Osteocyte (in vitro differentiated cells): Measurements from ENCODE around the gene TEX101. TPM values are rescaled to one million over a fixed set of nuclear protein-coding genes. Genes with fewer than 3 reads are reported as not detected.
"Not testable (repeated sequence)": the region's sequence is repeated elsewhere in the genome, so short reads cannot be mapped to it uniquely, and the experiment has no call there.

Experiments used
- DNase-seq: peaks from one replicate; pipeline ENCODE4 v3.0.0; 2021; ENCODE audit warnings: mixed read lengths; ENCODE audit not compliant: unreplicated experiment; ENCODE audit errors: extremely low spot score
- H3K27ac Mint-ChIP-seq: one replicate; pipeline ENCODE4 v1.8.0; 2021; ENCODE audit warnings: mild to moderate bottlenecking, mixed read lengths; ENCODE audit not compliant: unreplicated experiment
- H3K27me3 Mint-ChIP-seq: one replicate; pipeline ENCODE4 v1.8.0; 2021; ENCODE audit warnings: mixed read lengths; ENCODE audit not compliant: unreplicated experiment
- H3K36me3 Mint-ChIP-seq: one replicate; pipeline ENCODE4 v1.8.0; 2021; ENCODE audit warnings: mixed read lengths; ENCODE audit not compliant: unreplicated experiment
- H3K4me1 Mint-ChIP-seq: one replicate; pipeline ENCODE4 v1.8.0; 2021; ENCODE audit warnings: mixed read lengths; ENCODE audit not compliant: unreplicated experiment
- H3K4me3 Mint-ChIP-seq: one replicate; pipeline ENCODE4 v1.8.0; 2021; ENCODE audit warnings: mild to moderate bottlenecking, moderate library complexity, mixed read lengths; ENCODE audit not compliant: unreplicated experiment
- H3K9me3 Mint-ChIP-seq: one replicate; pipeline ENCODE4 v1.8.0; 2021; ENCODE audit warnings: mixed read lengths; ENCODE audit not compliant: unreplicated experiment
- total RNA-seq: library from RNA; stranded (reverse); gene quantifications from 2 replicates; pipeline ENCODE4 v1.2.1, GENCODE V29; 2021
- TF ChIP-seq, protein P1 (sequence below): fragments of 200-600 bp; sonication (generic); IDR thresholded peaks from 2 replicates; pipeline ENCODE4 v1.5.0; 2021; ENCODE audit warnings: antibody characterized with exemption, mild to moderate bottlenecking, moderate library complexity

Gene TEX101
- total RNA-seq, 1 donor from 2014 or later = not detected

DNA sequence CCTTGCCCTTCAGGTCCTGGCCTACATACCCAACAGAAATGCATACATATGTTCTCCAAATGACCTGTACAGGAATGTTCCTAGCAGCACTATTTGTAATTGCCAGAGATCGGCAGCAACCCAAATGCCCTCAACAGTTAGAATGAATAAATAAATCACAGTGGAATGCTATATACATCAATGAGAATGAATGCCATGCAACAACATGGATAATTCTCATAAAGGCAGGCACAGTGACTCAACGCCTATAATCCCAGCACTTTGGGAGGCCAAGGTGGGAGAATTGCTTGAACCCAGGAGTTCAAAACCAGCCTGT is 18.6 kb downstream of the TEX101 start:
- no peak for DNase-seq
- H3K27me3 Mint-ChIP-seq = peaks cover 14% of the 10 kb centered on the region
- no peaks in the 10 kb centered on the region for H3K9me3 Mint-ChIP-seq
- no peak overlapping the region for H3K27ac Mint-ChIP-seq
- peaks cover under 1% of the 10 kb centered on the region for H3K4me1 Mint-ChIP-seq
- H3K36me3 Mint-ChIP-seq = no peaks in the 10 kb centered on the region
- TF ChIP-seq, protein P1, sequence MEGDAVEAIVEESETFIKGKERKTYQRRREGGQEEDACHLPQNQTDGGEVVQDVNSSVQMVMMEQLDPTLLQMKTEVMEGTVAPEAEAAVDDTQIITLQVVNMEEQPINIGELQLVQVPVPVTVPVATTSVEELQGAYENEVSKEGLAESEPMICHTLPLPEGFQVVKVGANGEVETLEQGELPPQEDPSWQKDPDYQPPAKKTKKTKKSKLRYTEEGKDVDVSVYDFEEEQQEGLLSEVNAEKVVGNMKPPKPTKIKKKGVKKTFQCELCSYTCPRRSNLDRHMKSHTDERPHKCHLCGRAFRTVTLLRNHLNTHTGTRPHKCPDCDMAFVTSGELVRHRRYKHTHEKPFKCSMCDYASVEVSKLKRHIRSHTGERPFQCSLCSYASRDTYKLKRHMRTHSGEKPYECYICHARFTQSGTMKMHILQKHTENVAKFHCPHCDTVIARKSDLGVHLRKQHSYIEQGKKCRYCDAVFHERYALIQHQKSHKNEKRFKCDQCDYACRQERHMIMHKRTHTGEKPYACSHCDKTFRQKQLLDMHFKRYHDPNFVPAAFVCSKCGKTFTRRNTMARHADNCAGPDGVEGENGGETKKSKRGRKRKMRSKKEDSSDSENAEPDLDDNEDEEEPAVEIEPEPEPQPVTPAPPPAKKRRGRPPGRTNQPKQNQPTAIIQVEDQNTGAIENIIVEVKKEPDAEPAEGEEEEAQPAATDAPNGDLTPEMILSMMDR = no peak
- H3K4me3 Mint-ChIP-seq = no peak overlapping the region

DNA sequence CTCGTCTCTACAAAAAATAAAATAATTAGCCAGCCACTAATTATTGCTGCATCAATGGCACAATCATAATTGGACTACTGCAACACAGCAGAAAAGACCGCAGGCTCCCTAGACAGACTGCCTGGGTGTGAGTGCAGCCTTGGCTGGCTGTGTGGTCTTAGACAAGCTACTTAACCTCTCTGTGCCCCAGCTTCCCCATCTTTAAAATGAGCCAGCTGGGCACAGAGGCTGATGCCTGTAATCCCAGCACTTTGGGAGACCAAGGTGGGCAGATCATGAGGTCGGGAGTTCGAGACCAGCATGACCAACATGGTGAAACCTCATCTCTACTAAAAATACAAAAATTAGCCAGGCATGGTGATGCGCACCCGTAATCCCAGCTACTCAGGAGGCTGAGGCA is 19.0 kb downstream of the TEX101 start:
- H3K27ac Mint-ChIP-seq = no peak overlapping the region
- H3K4me1 Mint-ChIP-seq = peaks cover 1% of the 10 kb centered on the region
- H3K27me3 Mint-ChIP-seq = peaks cover 14% of the 10 kb centered on the region
- no peaks in the 10 kb centered on the region for H3K36me3 Mint-ChIP-seq
- H3K9me3 Mint-ChIP-seq = no peaks in the 10 kb centered on the region
- H3K4me3 Mint-ChIP-seq = no peak overlapping the region
- TF ChIP-seq, protein P1 = no peak
- DNase-seq = no peak

GRCh38 chr19:43435775-43436174 is 21.1 kb downstream of the TEX101 start:
- H3K36me3 Mint-ChIP-seq = no peaks in the 10 kb centered on the region
- TF ChIP-seq, protein P1 = no peak
- no peak overlapping the region for H3K27ac Mint-ChIP-seq
- no peaks in the 10 kb centered on the region for H3K9me3 Mint-ChIP-seq
- H3K4me1 Mint-ChIP-seq = peaks cover 1% of the 10 kb centered on the region
- no peak for DNase-seq
- H3K27me3 Mint-ChIP-seq = peaks cover 15% of the 10 kb centered on the region
- no peak overlapping the region for H3K4me3 Mint-ChIP-seq

DNA sequence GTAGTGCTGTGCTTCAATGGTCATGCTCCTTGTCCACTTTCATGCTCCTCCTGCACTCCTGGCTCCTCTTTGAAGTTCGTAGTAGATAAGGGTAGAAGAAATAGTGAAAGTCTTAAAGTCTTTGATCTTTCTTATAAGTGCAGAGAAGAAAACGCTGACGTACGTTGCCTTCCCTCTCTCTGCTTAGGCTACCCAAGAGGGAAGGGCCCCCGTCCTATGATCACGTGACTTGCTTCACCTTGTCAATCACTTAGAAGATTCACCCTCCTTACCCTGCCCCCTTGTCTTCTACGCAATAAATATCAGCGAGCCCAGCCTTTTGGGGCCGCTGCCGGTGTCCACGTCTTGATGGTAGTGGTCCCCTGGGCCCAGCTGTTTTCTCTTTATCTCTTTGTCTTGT is 22.6 kb downstream of the TEX101 start:
- not testable (repeated sequence) for H3K9me3 Mint-ChIP-seq, H3K27ac Mint-ChIP-seq, H3K4me1 Mint-ChIP-seq, H3K36me3 Mint-ChIP-seq, DNase-seq, H3K4me3 Mint-ChIP-seq
- H3K27me3 Mint-ChIP-seq = peaks cover 20% of the 10 kb centered on the region

DNA sequence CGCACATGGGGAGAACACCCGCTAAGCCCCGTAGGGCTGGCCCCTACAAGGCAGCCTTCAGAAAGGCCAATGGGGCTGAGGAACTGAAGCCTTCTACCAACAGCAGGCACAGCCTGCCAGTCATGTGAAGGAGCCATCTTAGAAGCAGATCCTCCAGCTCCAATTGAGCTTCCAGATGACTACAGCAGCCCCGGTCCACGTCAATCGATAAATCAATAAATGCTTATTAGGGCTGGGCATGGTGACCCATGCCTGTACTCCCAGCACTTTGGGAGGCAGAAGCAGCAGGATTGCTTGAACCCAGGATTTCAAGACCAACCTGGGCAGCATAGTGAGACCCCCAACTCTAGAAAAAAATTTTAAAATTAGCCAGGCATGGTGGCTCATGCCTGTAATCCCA is 23.0 kb downstream of the TEX101 start:
- DNase-seq = no peak
- Mint-ChIP-seq H3K4me3 (no peak overlapping the region), H3K36me3 (no peaks in the 10 kb centered on the region), H3K27me3 (peaks cover 20% of the 10 kb centered on the region), H3K27ac (no peak overlapping the region), H3K9me3 (no peaks in the 10 kb centered on the region), H3K4me1 (peaks cover 1% of the 10 kb centered on the region)
- TF ChIP-seq, protein P1 = no peak

GRCh38 chr19:43438291-43439031 is 23.8 kb downstream of the TEX101 start:
- Mint-ChIP-seq H3K36me3 (no peaks in the 10 kb centered on the region), H3K9me3 (no peaks in the 10 kb centered on the region), H3K27me3 (peaks cover 26% of the 10 kb centered on the region), H3K27ac (no peak overlapping the region), H3K4me1 (peaks cover 1% of the 10 kb centered on the region), H3K4me3 (no peak overlapping the region)
- TF ChIP-seq, protein P1 = no peak
- DNase-seq = no peak
